OCI-LY1 (cell line): ENCODE data around the gene PTPRN2.
"Not testable (repeated sequence)": the region's sequence is repeated elsewhere in the genome, so short reads cannot be mapped to it uniquely, and the experiment has no call there.

Experiments used
- H2AFZ ChIP-seq: fragments of 200-600 bp; sonication (generic), shearing (Covaris generic); 2 replicates; pipeline ENCODE4 v1.6.0; 2014; ENCODE audit warnings: antibody characterized with exemption, mild to moderate bottlenecking, low read length
- H3F3A ChIP-seq: fragments of 200-600 bp; sonication (generic), shearing (Covaris generic); 2 replicates; pipeline ENCODE4 v1.6.0; 2014; ENCODE audit warnings: mild to moderate bottlenecking, antibody characterized with exemption, low read length, moderate library complexity; ENCODE audit not compliant: insufficient read depth
- H3K27ac ChIP-seq: fragments of 200-600 bp; sonication (generic); 2 replicates; pipeline ENCODE4 v1.5.1; 2014; ENCODE audit warnings: low read length, mixed run types, mild to moderate bottlenecking, low read depth; ENCODE audit not compliant: poor library complexity, severe bottlenecking
- H3K27me3 ChIP-seq: fragments of 200-600 bp; sonication (generic); 2 replicates; pipeline ENCODE4 v1.6.0; 2014; ENCODE audit warnings: antibody characterized with exemption, mild to moderate bottlenecking, low read length, moderate library complexity; ENCODE audit not compliant: insufficient read depth
- H3K36me3 ChIP-seq: fragments of 200-600 bp; sonication (generic); 2 replicates; pipeline ENCODE4 v1.6.1; 2014; ENCODE audit warnings: mild to moderate bottlenecking, antibody characterized with exemption, low read length, moderate library complexity, mixed read lengths; ENCODE audit not compliant: insufficient read depth
- H3K4me1 ChIP-seq: fragments of 200-600 bp; sonication (generic); 2 replicates; pipeline ENCODE4 v1.5.1; 2014; ENCODE audit warnings: mild to moderate bottlenecking, low read length, moderate library complexity; ENCODE audit not compliant: insufficient read depth, severe bottlenecking
- H3K4me2 ChIP-seq: fragments of 200-600 bp; sonication (generic), shearing (Covaris generic); 2 replicates; pipeline ENCODE4 v1.6.1; 2014; ENCODE audit warnings: low read length
- H3K4me3 ChIP-seq: fragments of 200-600 bp; sonication (generic); 2 replicates; pipeline ENCODE4 v1.5.1; 2014; ENCODE audit warnings: low read length, low read depth, mild to moderate bottlenecking, mixed read lengths; ENCODE audit not compliant: poor library complexity, severe bottlenecking
- H3K79me2 ChIP-seq: fragments of 200-600 bp; shearing (Covaris generic); 2 replicates; pipeline ENCODE4 v1.6.1; 2016; ENCODE audit warnings: mixed run types, low read length, mixed read lengths; ENCODE audit not compliant: insufficient read depth
- H3K9ac ChIP-seq: fragments of 200-600 bp; sonication (generic), shearing (Covaris generic); 2 replicates; pipeline ENCODE4 v1.6.1; 2014; ENCODE audit warnings: mild to moderate bottlenecking, low read length, mixed read lengths
- H3K9me2 ChIP-seq: fragments of 200-600 bp; sonication (generic), shearing (Covaris generic); 2 replicates; pipeline ENCODE4 v1.6.1; 2014; ENCODE audit warnings: low read depth, mild to moderate bottlenecking, low read length, mixed read lengths
- H3K9me3 ChIP-seq: fragments of 200-600 bp; shearing (Covaris generic); 2 replicates; pipeline ENCODE4 v1.6.1; 2014; ENCODE audit warnings: low read length, mixed read lengths
- H4K20me1 ChIP-seq: fragments of 200-600 bp; sonication (generic), shearing (Covaris generic); 2 replicates; pipeline ENCODE4 v1.6.0; 2016; ENCODE audit warnings: mild to moderate bottlenecking, low read length; ENCODE audit not compliant: insufficient read depth
- EZH2 ChIP-seq: fragments of 200-600 bp; sonication (generic), shearing (Covaris generic); IDR thresholded peaks from 2 replicates; pipeline ENCODE4 v1.8.0; 2017; ENCODE audit warnings: borderline replicate concordance, mixed run types, mild to moderate bottlenecking, antibody characterized with exemption, low read length, moderate library complexity, mixed read lengths
- TF ChIP-seq, protein P1 (sequence below): fragments of 200-600 bp; sonication (generic), shearing (Covaris generic); IDR thresholded peaks from 2 replicates; pipeline ENCODE4 v1.5.1; 2017; ENCODE audit warnings: mild to moderate bottlenecking, antibody characterized with exemption, low read length, moderate library complexity, mixed read lengths

The PTPRN2 gene

DNA sequence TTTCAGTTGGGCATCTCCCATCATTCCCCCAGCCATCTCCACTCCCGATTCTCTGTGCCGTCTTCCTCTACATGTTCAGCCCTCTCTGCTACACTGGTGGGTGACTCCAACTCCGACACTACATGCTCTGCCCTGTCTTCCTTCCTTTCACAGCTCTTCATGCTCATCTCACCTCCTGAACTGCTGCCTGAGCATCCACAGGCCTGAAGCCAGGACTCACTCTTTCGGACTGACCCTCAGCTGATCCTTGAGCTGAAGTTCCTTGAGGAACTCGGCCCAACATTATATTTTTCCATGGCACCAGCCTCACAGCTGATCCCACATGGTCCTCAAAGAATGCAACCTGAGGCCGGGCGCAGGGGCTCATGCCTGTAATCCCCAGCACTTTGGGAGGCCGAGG is 538.4 kb downstream of the PTPRN2 start:
- H3K4me1 ChIP-seq, result no peaks in the 10 kb centered on the region
- H2AFZ ChIP-seq, result no peak overlapping the region
- H3K9me3 ChIP-seq, result no peaks in the 10 kb centered on the region
- no peaks in the 10 kb centered on the region for H3K36me3 ChIP-seq
- no peaks in the 10 kb centered on the region for H3K27me3 ChIP-seq
- H3K79me2 ChIP-seq, result no peaks in the 10 kb centered on the region
- no peaks in the 10 kb centered on the region for H3F3A ChIP-seq
- H3K9ac ChIP-seq, result no peak overlapping the region
- TF ChIP-seq EZH2, result no peak
- TF ChIP-seq, protein P1, sequence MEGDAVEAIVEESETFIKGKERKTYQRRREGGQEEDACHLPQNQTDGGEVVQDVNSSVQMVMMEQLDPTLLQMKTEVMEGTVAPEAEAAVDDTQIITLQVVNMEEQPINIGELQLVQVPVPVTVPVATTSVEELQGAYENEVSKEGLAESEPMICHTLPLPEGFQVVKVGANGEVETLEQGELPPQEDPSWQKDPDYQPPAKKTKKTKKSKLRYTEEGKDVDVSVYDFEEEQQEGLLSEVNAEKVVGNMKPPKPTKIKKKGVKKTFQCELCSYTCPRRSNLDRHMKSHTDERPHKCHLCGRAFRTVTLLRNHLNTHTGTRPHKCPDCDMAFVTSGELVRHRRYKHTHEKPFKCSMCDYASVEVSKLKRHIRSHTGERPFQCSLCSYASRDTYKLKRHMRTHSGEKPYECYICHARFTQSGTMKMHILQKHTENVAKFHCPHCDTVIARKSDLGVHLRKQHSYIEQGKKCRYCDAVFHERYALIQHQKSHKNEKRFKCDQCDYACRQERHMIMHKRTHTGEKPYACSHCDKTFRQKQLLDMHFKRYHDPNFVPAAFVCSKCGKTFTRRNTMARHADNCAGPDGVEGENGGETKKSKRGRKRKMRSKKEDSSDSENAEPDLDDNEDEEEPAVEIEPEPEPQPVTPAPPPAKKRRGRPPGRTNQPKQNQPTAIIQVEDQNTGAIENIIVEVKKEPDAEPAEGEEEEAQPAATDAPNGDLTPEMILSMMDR, result no peak
- no peak overlapping the region for H3K27ac ChIP-seq
- no peaks in the 10 kb centered on the region for H3K9me2 ChIP-seq
- H4K20me1 ChIP-seq, result no peaks in the 10 kb centered on the region
- no peak overlapping the region for H3K4me3 ChIP-seq
- H3K4me2 ChIP-seq, result no peak overlapping the region

DNA sequence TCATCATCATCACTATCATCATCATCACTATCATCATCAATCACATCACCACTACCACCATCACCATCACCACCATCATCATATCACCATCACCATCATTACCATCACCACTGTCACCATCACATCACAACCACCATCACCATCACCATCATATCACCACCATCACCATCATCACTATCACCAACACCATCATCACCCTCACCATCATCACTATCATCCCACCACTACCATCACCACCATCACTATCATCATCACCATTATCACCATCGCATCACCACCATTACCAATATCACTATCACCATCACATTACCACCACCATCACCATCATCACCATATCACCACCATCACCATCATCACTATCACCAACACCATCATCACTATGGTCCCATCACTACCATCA is 539.1 kb downstream of the PTPRN2 start:
- Histone ChIP-seq H3K4me3 (no peak overlapping the region), H3K9ac (no peak overlapping the region), H3K4me2 (no peak overlapping the region), H3K27me3 (no peaks in the 10 kb centered on the region), H3F3A (no peaks in the 10 kb centered on the region), H3K4me1 (no peaks in the 10 kb centered on the region), H3K79me2 (no peaks in the 10 kb centered on the region), H3K27ac (no peak overlapping the region), H4K20me1 (no peaks in the 10 kb centered on the region), H2AFZ (no peak overlapping the region), H3K9me2 (no peaks in the 10 kb centered on the region), H3K9me3 (no peaks in the 10 kb centered on the region), H3K36me3 (no peaks in the 10 kb centered on the region)
- no peak for TF ChIP-seq EZH2
- TF ChIP-seq, protein P1, result no peak

DNA sequence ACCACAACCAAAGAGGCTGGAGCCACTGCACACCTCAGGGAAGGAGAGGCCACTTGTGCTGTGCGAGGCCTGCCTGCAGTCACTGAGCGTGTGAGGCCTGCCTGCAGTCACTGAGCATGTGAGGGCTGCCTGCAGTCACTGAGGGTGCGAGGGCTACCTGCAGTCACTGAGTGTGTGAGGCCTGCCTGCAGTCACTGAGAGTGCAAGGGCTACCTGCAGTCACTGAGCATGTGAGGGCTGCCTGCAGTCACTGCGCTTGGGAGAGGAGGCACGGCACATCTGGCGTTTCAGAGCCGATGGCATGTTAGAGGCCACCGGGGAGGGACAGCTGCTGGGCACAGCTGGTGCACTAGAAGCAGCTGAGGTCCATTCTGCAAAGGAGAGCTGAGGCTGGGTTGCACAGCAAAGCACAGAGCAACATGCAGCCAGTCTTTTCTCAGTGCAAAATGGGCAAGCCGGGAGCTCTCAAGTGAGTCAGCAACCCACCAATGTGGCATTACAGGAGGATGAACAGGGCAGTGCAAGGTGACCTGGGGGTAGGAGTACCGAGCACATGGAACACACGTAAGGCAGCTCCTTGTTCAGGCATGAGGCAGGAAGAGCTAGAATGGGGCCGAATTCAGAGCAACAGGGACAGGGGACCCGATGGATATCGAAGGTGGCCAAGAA is 540.1 kb downstream of the PTPRN2 start:
- H3K9ac ChIP-seq, result no peak overlapping the region
- no peaks in the 10 kb centered on the region for H3K9me3 ChIP-seq
- no peaks in the 10 kb centered on the region for H3K4me1 ChIP-seq
- H3F3A ChIP-seq, result no peaks in the 10 kb centered on the region
- no peak for TF ChIP-seq EZH2
- H3K27me3 ChIP-seq, result no peaks in the 10 kb centered on the region; the same call in 1 of the 2 replicates
- no peak overlapping the region for H3K4me3 ChIP-seq
- no peaks in the 10 kb centered on the region for H4K20me1 ChIP-seq
- H3K36me3 ChIP-seq, result no peaks in the 10 kb centered on the region
- no peaks in the 10 kb centered on the region for H3K79me2 ChIP-seq
- no peaks in the 10 kb centered on the region for H3K9me2 ChIP-seq
- no peak overlapping the region for H3K27ac ChIP-seq
- H2AFZ ChIP-seq, result no peak overlapping the region
- H3K4me2 ChIP-seq, result no peak overlapping the region

DNA sequence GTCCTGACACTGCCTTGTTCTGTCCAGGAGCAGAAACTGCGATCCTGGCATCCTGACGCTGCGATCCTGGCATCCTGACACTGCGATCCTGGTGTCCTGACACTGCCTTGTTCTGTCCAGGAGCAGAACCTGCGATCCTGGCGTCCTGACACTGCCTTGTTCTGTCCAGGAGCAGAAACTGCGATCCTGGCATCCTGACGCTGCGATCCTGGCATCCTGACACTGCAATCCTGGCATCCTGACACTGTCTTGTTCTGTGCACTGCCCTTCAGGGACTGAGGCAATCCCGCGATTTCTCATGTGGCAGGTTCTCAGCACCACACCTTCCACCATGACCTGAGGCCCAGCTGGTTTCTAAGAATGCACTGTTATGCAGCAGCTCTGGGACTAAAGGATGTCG is 541.4 kb downstream of the PTPRN2 start:
- H2AFZ ChIP-seq, H3F3A ChIP-seq, H3K4me2 ChIP-seq, H3K27me3 ChIP-seq, H3K4me3 ChIP-seq, H3K36me3 ChIP-seq, H3K4me1 ChIP-seq, H3K9ac ChIP-seq, H3K9me3 ChIP-seq, H3K79me2 ChIP-seq, H3K9me2 ChIP-seq, H3K27ac ChIP-seq, H4K20me1 ChIP-seq: not testable (repeated sequence)
